GM19438 (cell line): ENCODE measurements around the gene MT1E.
"Not testable (repeated sequence)": the region's sequence is repeated elsewhere in the genome, so short reads cannot be mapped to it uniquely, and the experiment has no call there.

Experiments used
- ATAC-seq: cut with Tn5 transposase; IDR thresholded peaks from one replicate; pipeline ENCODE4 v1.9.1; 2021; ENCODE audit warnings: low read depth; ENCODE audit not compliant: unreplicated experiment

Gene MT1E

DNA sequence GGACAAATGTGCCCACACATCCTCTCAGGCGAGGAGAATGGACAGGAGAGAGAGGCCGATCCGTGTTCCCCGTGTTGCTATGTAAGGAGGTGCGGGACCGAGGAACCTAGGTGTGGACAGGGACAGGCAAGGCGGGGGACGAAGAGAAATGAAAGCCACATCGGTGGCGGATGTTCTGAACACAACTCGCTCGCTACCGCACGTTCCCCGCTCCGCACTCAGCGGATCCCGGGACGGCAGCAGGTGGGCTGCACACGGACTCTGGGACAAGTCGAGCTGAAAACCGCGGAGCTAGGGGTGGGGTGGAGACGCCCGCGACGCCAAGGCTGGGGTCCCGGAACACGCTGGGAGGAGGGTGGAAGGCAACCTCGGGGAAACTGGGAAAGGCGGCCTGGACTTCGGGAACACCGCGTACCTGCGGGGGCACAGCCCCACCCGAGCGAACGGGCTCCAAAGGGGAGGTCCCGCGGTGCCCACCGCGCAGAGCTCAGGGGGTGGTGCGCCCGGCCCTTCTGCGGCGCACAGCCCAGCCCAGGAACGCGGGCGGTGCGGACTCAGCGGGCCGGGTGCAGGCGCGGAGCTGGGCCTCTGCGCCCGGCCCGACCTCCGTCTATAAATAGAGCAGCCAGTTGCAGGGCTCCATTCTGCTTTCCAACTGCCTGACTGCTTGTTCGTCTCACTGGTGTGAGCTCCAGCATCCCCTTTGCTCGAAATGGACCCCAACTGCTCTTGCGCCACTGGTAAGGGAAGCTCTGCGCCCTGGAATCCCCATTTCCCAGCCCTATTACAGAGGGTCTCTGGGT lies at the start of gene MT1E:
Gene MT1E, plus strand, starts transcription at position 642 of the 803 bp plus-strand sequence. Its CDS starts 71 bp downstream, at position 713.
- ATAC-seq, result no peak

DNA sequence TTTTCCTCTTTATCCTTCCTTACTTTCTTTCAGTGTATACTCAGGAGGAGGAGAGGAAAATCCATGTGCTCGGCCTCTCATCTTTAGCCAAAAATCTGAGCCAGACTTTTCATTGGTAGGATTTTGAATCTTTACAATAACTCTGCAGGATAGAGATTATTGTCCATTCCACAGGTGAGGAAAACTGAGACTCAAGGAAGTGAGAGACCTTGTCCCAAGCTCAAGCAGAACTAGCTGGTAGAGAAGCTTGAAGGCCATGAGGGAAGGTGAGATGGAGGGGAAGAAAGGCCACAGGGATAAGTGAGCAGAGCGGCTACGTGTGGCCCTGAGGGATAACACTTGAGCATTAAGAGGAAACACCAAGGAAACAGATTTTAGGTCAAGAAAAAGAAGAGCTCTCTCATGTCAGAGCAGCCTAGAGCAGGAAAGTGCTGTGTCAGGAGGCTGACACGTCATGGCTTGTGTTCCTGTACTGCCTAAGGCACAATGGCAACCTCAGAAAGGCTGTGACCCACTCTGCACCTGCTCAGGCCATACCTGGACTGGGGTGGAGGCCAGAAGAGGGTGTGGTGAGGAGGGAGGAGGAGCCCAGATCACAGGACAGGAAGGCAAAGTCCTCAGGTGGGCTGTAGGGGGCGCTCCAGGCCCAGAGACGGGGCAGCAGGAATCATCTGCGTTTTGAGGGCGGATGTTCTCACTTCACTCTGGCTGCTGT lies 48.8 kb upstream of the MT1E start:
- ATAC-seq, result no peak

DNA sequence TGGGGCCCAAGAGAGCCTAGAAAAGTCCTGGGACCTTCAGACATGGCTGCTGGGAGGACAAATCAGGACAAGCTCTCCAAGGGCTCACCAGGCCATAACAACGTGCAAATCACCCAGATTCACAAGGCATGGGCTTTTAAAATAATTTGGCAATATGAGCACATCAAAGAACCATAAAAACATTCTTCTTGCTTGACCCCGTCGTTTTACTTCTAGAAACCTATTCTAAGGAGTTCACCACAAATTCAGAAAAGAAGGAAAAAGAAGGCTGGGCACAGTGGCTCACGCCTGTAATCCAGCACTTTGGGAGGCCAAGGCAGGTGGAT lies 48.3 kb upstream of the MT1E start:
- ATAC-seq, result no peak

DNA sequence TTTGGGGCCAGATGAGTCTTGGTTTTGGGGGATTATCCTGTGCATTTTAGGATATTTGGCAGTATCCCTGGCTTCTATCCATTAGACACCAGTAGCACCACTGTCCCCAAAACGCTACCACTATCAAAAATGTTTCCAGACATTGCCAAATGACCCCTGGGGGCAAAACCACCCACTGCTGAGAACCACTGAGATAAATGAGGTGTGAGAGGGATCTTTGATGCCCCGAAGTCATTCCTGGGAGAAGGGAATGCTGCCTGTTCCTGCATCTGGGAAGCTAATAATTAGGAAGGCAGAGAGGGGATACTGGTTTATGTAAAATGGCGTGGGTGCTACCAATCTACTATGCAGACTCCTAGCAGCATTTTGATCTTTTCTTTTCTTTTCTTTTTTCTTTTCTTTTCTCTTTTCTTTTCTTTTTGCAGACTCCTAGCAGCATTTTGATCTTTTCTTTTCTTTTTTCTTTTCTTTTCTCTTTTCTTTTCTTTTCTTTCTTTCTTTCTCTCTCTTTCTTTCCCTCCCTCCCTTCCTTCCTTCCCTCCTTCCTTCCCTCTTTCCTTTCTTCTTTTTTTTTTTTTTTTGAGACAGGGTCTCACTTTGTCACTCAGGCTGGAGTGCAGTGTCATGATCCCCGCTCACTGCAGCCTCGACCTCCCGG lies 45.1 kb upstream of the MT1E start:
- no peak for ATAC-seq

DNA sequence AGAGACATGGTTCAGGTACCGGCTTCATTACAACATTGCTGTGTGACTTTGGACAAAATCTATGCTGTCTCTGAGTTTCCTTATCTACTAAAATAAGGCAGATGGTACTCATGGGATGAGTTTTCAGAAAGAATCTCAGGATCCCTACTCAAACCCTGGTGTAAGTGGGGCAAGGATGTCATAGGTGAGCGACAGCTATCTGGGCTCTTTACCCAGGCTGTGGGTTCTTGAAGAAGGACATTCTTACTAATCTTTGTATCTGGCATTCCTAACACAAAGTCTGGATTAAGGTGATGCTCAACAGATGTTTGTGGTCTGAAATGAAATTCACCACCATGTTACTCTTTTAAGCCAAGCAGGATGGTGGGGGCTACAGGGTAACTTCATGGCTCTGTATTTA lies 42.7 kb upstream of the MT1E start:
- not testable (repeated sequence) for ATAC-seq

DNA sequence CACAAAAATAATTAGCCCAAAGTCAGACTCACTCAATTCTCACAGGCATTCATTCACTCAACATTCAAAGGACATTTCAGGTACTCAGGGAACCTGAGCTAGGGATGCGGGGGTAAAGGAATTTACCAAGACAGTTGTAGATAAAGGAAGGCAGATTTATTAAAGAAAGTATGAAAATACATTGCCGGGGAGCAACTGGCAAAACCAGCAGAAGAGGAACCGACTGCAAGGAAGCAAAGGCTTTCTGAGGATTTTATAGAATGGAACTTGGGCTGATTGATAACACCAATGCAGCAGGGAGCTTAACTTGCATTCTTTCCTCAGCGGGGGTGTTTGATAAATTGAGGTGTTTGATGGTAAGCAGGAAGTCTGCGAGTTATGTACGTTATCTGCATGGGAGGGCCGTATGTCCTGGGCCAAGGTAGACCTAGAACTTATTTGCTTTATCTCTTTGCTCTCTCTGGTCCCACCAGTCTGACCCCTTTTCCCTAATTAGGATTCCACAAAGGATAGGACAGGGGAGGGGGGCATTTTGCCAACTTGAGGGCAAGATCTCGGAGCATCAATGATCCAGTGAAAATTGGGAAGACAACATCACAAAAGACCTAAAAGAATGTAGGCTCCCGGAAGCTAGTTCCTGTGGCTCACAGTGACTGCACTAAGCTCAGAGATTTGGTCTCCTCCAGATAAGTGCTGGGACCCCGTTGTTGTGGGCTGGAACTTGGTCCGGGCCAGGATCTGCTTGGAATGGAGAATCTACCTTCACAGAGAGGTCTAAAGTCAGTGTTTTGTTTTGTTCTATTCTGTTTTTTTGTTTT lies 42.0 kb upstream of the MT1E start:
- ATAC-seq, result no peak

DNA sequence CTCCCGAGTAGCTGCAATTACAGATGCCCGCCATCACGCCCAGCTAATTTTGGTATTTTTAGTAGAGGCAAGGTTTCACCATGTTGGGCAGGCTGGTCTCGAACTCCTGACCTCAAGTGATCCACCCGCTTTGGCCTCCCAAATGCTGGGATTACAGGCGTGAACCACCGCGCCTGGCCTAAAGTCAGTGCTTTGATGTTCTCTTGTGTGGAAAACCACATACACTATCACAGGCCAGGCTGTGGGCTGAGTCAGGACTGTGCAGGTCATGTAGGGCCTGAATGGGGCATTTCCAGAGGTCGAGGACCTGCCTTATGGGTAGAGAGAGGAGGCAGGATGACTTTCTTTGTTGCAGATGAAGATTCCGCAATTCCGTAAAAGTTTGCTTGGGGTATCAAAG lies 41.3 kb upstream of the MT1E start:
- ATAC-seq, result no peak

DNA sequence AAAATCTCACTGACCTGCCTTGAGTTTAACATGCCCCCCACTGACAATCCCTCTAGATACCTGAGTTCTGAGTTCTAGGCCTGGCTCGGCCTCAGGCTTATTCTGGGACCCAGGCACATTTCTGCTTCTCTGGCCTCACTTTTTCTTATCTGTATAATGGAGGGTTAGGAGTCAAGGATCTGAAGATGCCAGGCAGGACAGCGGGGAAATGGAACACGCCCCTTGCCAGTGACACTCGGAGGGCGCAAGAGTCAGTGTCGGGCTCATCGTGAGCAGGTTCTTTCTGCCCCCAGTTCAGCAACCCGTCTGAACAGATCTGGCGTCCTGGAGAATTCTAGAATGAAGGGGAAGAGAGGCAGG lies 36.8 kb upstream of the MT1E start:
- no peak for ATAC-seq

DNA sequence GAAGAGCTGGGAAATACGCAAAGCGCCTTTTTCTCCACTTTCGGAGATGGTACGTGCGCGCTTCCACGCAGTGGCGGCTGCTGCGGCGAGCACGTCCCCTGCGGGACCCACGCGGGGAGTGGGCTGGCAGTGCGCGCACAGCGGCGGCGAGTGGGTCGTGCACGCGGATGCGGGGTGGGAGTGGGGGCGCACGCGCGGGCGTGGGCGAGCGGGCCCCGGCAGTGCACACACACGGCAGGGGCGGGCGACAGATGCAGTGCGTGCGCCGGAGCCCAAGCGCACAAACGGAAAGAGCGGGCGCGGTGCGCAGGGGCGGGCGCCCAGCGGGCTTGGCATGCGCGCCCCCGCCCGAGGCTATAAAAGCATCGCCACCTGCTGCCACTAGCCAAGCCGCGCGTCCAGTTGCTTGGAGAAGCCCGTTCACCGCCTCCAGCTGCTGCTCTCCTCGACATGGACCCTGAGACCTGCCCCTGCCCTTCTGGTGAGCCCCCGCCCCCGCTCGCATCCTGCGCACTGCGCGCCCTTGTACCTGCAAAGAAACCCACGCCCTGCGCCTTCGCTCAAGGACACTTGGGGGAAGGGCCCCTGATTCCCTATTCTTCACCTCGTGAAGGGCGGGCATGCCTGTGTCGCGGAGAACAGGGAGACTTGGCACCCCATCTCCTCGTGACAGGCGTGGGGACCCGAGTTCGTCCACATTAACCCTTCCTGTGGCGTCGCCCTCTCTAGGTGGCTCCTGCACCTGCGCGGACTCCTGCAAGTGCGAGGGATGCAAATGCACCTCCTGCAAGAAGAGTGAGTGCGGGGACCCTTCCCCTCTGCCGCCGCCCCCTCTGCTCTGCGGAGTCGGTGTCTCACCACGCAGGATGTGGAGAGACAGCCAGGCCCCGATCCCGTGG lies 36.2 kb upstream of the MT1E start, which contains the start of gene MT3:
Gene MT3, plus strand, starts transcription at position 388 of the 899 bp plus-strand sequence. Its CDS starts 63 bp downstream, at position 451.
- ATAC-seq, result no peak

DNA sequence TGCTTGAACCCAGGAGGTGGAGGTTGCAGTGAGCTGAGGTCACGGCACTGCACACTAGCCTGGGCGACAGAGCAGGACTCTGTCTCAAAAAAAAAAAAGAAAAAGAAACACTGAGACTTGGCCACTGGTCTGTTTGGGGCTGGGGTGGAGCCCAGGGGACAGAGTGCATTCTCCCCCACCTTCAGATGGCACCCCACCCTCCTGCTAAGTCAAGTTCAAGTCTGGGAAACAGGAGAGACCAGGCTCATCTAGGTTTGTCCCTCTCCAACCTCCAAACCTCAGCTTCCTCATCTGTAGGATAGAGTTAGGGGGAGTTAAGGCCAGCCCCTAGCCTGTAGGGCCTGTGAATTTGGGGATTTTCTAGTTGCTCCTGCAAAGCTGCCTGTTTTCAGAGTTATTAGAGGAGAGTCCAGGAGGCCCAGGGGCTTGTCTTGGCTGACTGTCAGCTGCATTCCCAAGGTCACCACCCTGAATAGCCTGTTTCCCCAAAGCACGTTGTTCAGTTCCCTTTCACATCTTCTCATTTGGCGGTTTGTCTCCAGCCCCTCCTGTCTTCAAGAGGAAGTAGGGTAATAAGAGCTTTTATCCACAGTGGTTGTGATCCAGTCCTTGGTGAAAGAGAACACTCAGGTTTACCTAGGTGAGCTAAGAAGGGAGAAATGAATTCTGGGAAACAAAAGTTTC lies 34.1 kb upstream of the MT1E start:
- no peak for ATAC-seq

DNA sequence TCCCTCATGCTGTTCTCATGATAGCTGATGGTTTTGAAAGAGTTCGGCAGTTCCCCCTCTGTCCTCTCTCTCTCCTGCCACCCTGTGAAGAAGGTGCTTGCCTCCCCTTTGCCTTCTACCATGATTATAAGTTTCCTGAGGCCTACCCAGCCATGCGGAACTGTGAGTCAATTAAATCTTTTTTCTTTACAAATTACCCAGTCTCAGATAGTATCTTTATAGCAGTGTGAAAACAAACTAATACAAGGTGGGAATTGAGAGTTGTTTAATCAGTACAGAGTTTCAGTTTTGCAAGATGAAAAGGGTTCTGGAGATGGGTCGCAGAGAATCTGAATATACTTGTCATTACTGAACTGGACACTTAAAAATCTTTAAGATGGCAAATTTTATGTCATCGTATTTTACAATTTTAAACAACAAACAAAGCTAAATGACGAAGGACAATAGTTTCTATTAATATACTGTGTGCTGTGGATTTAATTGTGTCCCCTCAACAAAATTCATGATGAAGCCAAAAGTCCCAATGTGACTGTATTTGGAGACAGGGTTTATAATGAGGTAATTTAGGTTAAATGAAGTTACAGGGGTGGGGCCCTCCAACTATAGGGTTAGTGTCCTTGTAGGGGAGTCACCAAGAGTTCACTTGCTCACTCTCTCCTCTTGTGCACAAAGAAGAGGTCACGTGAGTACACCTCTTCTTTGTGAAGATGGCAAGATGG lies 31.8 kb upstream of the MT1E start:
- ATAC-seq, result no peak

DNA sequence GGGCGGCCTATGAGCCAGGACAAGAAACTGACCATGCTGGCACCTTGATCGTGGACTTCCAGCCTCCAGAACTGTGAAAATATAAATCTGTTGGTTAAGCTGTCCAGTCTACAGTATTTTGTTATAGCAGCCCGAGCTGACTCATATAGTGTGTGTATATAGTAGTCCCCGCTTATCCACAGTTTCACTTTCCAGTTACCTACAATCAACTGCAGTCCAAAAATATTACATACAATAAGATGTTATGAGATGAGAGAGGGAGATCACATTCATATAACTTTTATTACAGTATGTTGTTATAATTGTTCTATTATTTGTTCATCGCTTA lies 31.3 kb upstream of the MT1E start:
- no peak for ATAC-seq

DNA sequence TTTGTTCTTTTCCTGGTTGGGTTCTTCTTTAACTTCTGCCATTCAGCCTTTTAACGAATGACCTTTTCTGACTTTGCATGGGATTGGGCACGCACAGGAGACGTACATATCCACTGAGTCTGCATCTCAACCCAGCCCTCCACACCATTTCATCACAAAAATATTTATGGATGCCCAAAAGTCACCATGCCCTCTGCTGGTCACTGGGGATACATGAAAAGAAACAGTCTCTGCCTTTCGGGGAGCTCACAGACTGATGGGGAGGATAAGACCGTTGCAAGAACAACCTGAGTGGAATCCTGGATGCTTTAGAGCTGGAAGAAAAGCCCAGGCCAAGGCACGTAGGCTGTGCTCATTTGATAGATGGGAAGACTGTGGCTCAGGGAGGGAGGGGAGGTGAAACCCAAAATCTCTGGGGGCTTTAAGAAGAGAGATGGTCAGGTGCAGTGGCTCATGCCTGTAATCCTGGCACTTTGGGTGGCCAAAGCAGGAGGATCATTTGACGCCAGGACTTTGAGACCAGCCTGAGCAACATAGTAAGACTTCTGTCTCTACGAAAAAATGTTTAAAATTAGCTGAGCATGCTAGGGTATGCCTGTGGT lies 25.1 kb upstream of the MT1E start:
- ATAC-seq, result no peak

DNA sequence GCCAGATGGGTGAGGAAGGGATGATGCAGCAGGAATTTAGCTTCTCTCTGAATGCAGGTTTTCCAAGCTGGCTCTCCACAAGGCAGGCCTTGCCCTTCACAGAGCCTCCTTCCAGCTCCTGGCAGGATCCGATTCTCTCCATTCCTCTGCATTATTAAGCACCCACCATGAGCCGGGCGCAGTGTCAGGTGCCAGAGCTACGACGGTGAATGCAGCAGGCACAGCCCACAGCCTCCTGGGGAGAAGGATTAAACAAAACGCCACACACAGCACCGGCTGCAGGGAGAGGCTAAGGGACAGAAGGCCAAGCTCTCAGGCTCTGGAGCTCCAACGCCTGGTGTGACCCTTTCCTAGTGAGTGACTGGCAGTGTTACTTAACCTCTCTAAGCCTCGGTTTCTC lies 24.3 kb upstream of the MT1E start:
- no peak for ATAC-seq

DNA sequence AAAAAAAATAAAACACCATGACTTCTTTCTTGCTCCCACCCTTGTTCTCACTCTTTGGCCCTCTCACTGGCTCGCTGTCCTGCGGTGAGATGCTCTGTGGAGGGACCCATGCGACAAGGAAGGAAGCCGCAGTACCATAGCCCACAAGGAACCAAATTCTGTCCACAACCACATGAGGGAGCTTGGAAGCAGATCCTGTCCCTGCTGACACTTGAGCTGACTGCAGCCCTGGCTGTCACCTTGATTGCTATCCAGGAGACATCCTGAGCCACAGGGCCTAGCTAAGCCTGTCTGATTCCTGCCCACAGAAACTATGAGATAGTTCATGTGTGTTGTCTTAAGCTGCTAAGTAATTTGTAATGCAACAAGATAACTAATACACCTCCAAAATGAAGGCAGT lies 22.0 kb upstream of the MT1E start:
- no peak for ATAC-seq

DNA sequence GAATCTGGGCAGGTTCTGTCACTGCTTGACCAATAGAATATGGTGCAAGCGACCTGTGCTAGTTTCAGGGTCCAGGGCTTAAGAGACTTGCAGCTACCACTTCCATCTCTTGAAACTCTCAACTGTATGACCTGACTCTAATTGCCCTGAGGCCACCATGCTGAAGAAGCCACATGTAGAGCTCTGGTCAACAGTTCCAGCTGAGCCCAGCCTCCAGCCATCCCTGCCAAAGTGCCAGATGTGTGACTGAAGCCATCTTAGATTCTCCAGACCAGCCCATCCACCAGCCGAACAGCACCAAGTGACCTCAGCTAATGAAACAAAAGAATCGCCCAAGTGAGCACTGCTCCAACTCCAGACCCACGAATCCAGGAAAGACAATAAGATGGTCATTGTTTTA lies 20.6 kb upstream of the MT1E start:
- ATAC-seq, result no peak

DNA sequence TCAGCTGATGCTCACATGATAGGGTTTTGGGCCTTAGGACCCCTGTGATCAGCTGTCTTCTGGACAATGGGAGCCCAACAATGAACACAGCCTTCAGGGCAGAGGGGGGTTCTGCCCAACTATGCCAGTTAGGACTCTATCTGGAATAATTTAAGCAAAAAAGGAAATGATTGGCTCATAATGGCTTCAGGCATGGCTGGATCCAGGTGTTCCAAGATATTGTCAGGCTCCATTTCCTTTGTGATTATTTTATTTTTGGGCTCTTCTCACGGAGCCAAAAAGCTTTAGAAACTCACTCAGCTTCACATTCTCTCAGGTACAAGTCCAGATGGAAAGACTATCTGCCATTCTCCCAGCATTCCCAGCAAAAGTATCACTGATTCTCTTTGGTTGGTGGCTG lies 20.1 kb upstream of the MT1E start:
- ATAC-seq, result no peak

DNA sequence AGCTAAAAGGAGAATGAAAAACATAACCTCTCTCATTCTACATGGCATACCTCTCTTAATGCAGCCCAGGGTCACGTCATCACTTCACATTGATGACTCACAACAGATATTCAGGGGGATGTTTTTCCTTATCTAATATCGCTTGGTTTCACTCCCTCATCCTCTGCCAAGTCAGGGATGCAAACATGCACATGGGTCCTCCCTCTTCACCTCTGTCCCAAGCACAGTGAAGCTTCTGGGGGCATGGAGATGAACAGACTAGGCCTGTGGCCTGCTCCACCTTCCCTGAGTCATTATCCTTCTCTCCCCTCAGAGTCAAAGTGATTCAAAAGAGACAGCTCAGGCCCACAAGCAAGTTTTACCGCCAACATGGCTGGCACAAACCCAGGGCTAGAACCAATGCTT lies 19.5 kb upstream of the MT1E start:
- no peak for ATAC-seq
